Measurements from ENCODE around the gene ZNF564.

GRCh38 chr19:12513531-12514061, 37.7 kb downstream of the ZNF564 start:
- no peak for TF ChIP-seq CTCF (IDR thresholded peaks at IDR 0.05; ENCODE audit: insufficient read depth, low read length, poor library complexity, severe bottlenecking)
- no peak for TF ChIP-seq EZH2phosphoT487 (conservative IDR thresholded peaks at IDR 0.05; ENCODE audit: low read length)

Data from SU-DHL-6 (cell line).